ENCODE measurements around the gene WFIKKN2.

DNA sequence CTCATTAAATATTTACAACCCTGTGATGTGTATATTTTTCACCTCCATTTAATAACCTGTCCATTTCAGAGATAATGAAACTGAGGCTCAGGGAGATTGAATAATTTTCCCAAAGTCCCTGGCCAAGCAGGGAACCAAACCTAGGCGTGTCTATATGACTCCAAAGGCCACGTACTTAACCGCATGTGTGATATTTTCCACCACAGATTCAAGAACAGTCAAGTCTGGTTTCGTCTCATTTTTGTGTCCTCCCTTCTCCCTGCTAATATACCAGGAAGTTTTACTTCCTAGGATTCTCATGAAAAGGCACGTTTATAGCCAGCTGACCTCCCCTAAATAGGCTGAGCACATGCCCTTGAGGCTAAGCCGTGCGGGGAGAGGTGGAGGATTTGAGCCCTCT lies 15.3 kb downstream of the WFIKKN2 start:
- TF ChIP-seq CTCF (conservative IDR thresholded peaks at IDR 0.05; ENCODE audit: low read length) (no peak), EZH2phosphoT487 (IDR thresholded peaks at IDR 0.05; ENCODE audit: borderline replicate concordance, low read depth, low read length) (no peak)

Measured in OCI-LY7 (cell line).